Gastroesophageal sphincter (tissue), 3 donors: ENCODE results near the gene DLG4.

Experiments used
- POLR2A ChIP-seq, 2 donors: fragments of 450-650 bp; IDR thresholded peaks; one replicate each; pipeline ENCODE4 v1.6.1; 2017; ENCODE audit warnings: antibody characterized with exemption in 2 of 2, mild to moderate bottlenecking in 2 of 2, moderate library complexity in 1 of 2
- TF ChIP-seq, protein P1 (sequence below), 4 experiments: fragments of 200-600 bp in 2 of 4; fragments of 450-650 bp in 2 of 4; sonication (generic) in 1 of 4; IDR thresholded peaks; one replicate each; pipeline ENCODE4 v1.5.1; 2017 to 2019; ENCODE audit warnings: antibody characterized with exemption in 4 of 4, mild to moderate bottlenecking in 2 of 4, moderate library complexity in 2 of 4

DNA sequence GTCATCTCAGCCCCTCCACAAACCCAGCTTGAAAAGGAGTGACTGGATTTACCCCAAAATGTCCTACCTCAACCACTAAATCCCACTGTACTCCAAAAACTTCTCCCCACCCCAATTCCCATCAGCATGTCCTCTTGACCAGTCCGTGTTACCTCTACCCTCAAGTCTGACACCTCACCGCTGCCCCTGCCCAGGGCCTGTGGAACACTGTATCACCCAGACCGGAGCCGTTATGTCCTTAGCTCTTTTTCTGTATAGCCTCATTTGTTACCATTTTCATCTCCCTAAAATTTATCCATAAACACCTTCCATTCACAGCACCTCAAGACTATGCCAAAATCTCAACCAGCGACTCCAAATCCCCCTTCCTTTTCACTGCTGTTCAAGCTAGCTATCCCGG is 17.2 kb upstream of the DLG4 start:
- TF ChIP-seq, protein P1, sequence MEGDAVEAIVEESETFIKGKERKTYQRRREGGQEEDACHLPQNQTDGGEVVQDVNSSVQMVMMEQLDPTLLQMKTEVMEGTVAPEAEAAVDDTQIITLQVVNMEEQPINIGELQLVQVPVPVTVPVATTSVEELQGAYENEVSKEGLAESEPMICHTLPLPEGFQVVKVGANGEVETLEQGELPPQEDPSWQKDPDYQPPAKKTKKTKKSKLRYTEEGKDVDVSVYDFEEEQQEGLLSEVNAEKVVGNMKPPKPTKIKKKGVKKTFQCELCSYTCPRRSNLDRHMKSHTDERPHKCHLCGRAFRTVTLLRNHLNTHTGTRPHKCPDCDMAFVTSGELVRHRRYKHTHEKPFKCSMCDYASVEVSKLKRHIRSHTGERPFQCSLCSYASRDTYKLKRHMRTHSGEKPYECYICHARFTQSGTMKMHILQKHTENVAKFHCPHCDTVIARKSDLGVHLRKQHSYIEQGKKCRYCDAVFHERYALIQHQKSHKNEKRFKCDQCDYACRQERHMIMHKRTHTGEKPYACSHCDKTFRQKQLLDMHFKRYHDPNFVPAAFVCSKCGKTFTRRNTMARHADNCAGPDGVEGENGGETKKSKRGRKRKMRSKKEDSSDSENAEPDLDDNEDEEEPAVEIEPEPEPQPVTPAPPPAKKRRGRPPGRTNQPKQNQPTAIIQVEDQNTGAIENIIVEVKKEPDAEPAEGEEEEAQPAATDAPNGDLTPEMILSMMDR (IDR thresholded peaks at IDR 0.05) = no peak
- no peak for TF ChIP-seq POLR2A (IDR thresholded peaks at IDR 0.05)
